GM19452 (cell line): ENCODE measurements around the gene IQSEC1.

Experiments
- ATAC-seq: cut with Tn5 transposase; IDR thresholded peaks from one replicate; pipeline ENCODE4 v1.9.1; 2021; ENCODE audit not compliant: unreplicated experiment

Gene IQSEC1

DNA sequence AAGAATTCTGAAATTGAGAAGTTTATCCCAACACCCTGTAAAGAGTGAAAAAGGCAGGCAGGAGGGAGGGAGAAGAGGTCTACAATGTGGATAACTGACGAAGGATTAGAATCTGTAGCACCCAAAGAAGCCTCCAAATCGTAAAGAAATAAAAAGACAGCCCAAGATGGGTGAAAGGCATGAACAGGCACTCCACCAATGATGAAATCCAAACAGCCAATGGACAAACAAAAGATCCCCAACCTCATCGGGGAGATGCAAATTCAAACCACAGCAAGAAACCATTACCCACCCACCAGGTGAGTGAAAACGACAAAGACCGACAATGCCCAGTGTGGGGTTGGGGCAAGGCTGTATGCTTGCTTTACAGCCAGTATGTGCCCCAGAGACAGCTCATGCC is 85.6 kb downstream of the IQSEC1 start:
- ATAC-seq: no peak

DNA sequence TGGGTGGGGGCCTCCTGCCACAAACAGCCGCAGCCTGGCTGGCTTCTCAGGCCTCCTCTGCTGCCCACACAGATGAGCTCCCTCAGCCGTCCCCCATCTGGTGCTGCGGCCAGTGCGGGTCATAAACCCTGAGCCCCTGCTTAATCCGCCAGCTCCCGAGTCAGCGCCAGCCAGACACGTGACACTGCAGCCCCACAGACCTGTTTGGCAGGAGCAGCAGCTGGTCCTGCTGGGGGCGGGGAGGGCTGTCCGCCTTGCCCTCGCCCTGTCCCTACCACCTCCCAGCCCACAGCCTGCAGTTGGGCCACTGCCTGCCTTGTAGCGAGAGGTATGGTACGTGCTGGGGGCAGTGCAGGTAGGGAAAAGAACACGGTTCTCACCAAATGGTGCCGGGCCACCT is 86.2 kb downstream of the IQSEC1 start:
- ATAC-seq: no peak

DNA sequence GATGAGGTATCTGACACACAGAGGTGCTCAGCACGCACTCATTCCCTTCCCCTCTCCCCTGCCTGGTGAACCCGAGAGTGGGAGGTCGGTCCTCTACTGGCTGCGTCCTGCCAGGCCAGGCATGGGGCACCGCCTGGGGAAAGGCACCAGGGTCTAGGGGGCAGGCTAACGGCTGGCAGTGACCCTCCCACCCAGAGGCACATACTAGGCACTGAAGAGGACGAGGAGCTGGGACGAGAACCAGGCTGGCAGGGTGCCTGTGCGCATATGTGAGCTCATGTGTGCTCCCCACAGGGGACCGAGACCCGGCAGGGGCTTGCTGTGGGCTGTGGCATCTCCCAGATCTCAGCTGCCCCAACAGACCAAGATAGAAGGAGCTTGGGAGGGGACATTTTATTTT is 86.7 kb downstream of the IQSEC1 start:
- ATAC-seq: no peak

DNA sequence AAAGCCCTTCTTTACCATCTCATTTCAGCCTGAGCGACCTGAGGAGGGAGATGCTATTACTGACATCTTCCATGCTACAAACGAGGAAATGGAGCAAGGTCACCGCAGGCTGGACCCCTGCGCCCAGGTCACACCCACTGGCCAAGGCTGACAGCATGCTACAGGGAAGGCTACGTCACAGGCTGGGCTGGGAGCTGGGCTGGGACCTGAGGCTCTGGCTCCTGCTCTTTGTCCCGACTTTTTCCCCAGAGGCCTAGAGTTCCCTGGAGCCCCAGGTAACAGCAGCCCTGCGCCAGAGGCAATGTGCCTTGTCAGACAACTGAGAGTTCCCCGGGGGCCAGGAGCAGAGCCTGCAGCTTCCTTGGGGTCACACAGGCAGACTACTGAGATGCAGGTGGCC is 87.2 kb downstream of the IQSEC1 start:
- ATAC-seq: no peak

DNA sequence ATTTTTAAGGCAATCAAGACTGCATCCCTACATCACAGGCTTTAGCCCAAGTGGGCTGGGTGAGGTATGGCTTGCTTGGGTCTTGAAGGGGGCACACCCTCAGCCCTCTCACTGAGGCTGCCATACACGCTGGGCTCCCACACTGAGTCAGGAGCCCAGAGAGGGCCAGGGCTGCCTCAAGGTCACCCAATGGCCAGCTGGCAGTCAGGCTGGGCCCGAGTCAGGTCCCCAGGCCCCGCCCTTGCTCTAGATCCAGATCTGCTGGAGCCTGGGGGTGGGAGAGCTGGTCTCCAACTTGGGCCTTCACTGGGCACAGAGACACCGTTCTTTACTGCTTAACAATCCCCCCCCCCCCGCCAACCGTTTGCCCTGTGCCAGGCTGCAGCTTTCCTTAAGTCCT is 88.1 kb downstream of the IQSEC1 start:
- ATAC-seq: no peak

DNA sequence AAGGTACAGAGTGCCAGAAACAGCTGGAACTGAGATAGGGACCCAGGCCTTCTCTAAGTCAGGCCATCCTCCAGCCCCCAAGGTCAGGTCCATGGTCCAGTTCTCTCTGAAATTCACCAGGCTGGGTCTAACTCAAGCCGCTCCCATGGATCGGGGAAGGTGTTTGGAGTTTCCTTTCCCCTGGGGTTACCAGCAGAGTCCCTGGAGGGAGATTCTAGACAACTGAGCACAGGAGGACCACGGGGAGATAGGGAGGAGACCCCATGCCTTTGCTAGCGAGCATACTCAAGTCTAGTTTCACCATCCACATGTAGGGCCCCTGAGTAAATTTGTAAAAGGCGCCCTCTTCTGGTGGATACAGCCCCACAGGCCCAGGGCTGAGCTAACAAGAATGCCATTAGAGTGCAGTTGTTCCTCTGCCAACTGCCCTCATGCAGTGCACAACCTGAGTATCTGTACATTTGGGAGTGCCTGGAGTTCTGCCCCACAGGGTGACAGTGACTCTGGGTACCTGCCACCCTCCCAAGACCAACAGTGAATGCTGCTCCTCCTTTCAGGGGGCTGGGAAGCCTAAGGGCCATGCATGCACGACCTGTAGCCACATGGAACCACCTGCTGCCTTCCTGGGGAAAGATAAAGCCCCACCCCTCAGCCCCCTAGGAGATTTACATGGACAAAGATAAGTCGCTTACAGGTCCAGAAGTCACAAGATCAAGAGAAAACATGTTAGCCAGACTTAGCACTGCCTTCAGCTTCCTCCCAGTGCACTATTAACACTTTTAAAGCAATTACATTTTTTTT is 89.0 kb downstream of the IQSEC1 start:
- no peak for ATAC-seq

DNA sequence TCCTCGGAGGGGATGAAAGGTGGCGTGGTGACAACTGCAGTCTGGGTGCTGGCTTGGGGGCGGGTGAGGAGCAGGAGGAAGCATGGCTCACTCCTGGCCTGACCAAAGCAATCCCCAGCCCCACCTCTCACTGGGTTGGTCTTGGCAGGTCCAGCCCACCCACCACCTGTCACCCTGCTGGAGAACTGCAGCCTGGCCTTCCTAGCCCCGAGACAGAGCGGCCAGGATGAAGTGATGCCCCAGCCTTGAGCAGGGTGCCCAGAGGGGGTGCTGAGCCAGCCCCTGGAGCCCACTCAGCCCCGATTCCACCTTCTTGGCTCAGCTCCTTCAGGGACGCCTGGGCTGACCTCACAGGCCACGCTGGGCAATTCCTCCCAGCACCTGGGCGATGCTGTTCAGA is 89.9 kb downstream of the IQSEC1 start:
- ATAC-seq: no peak

DNA sequence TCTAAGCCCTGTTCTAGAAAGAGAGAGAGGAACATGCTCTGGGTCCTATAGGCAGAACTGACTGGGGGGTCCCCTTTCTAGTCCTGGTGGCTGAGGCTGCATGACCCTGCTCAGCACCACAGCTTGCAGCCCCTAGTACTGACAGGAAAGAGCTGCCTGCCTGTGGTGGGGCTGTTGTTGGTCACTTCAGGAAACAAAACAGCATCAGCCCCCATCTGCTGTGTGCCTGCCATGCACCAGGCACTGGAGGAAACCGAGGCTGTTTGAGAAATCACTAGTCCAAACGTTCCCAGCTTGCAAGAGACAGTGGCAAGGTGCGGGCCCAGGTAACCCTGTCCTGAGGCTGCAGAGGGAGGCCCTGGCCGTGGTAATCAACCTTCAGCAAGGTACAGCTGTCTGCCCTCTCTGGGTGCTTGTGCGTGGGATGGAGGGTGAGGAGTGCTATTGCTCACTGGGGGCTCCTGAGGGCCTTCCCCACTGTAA is 90.6 kb downstream of the IQSEC1 start:
- ATAC-seq: peak; percentile 63

DNA sequence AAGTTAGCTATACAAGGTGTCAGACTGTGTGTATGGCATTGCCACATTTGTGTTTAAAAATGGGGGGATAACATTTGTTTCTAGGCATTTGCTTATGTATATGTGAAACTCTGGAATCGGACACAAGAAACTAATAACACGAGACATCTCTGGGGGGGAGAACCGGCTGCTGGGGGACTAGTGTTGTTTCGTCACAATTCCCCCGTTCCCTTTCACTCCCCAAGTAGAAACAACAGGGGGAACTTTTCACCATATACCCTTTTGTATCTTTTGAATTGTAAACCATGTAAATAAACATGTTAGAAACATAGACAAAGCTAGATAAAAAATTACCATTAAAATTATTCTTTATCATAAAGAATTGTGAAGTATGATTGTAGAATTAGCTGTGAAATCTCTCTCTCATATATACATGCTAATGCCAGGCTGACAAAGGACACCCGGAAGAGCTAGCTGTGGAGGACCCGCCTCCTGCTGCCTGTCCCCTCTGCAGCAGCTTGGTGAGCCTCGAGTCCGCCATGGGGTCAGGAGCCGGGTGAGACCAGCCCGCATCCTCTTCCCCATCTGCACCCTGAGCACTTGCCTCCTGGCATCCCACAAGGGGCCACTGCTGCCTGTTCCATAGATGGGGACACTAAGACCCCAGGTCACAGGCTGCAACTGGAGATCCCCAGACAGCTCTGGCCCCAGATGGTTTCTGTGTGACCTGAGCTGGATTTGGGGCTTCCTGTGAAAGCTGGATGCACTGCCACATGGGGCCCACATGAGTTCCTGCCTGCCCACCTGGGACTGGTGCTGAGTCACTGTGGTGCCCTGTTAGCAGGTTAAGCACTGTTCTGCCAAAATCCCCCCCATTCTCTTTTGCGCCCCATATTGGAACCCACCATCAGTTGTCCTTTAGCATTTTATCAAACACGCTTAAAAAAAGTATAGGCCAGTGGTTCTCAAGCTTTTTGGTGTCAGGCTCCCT is 91.6 kb downstream of the IQSEC1 start:
- no peak for ATAC-seq

DNA sequence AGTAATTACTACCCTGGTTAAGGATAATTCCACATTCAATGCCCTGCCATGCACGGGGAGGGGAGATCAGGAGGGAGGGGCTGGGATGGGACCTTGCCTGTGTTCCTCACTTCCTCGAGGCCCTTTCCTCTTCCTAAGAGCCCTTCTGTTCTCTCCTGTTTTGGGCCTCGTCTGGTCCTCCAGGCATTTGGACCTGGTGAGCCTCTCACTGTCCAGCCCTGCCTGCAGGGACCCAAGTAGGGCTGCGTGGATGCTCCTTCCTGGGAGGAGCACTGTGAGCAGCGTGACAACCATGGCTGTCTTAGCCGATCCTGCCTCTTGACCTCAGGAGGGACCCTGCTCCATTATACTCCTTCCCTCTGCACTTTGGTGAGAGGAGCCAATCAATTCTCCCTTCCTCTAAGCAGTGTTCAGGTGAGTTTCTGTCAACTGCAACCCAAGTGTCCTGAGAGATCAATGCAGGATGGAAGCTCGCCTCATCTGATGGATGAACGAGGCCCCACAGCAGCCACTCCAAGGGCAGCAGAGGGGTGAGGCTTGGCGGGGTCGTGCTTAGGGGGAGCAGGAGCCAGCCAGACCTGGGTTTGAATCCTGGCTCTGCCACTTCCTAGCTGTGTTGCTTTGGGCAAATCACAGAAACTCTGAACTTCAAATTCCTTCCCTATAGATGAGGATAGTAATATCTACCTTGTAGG is 92.5 kb downstream of the IQSEC1 start:
- no peak for ATAC-seq

DNA sequence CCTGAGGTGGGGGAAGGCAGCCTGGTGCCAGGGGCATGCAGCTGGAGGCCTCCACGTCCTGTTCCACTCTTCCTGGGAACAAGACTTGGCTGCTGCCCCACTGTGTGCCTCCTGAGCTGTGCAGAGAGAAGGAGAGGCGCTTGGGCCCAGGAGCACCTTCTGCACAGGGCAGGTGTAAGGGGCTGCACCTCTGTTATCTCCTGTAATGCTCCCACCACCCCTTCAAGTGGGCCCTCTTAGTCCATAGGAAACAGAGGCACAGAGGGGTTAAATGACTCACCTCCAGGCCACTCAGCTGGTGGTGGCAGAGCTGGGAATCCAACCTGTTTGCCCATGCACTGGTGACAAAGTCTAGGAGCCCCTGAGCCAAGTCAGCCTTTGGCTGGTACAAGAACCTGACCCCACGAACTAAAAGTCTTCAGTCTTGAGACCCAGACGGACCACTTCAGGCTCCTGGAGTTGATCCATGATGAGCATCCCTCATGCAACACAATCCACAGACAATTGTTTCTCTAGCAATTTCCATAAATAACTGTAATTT is 93.2 kb downstream of the IQSEC1 start:
- no peak for ATAC-seq

DNA sequence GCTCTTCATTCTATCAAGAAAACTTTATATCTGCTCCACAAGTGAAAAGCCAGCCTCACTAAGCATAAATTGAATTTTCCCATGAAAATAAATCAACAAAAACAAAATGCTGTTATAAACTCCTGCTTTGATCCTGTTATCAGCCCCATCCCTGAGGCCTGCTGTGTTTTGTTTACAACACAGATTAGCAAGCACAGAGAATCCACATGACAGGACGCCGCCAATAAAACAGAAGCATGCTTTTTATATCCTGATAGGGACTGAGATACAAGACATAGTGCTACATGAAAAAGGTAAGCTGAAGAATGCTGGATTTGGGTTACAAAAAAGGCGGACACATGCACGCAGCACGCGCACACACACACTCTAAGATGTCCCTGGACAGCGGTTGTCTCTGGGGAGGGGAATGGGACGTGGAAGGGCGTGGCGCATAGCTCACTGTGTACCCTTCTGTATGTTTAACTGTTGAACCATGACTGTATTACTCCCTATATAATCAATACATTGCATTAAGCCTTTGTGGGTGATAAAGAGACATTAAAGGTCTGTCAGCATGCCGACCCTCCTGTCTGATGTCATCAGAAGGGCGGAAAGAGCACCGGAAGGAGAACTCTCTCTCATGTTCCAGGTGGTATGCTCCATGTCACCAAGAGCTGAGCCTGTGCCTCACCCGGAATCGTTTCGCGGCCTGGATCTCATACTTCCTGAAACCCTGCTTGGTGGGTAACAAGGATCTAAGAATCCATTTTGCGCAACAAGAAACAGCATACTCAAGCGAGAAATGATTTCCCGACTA is 93.9 kb downstream of the IQSEC1 start:
- no peak for ATAC-seq

DNA sequence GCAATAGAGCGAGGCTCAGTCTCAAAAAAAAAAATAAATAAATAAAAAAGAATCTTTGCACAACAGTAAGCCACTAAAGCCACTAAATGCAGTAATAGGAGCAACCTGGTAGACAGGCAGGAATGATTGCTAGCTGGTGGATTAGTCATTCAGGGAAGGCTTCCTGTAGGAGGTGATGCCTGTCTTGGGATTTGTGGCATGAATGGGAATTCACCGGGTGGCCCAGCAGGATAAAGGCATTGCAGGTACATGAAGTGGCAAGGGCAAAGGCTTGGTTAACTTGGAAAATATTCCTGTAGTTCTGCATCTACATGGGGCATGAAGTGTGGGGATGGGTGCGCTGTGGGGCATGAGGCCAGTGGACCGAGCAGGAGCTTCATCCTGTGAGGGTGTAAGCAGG is 94.5 kb downstream of the IQSEC1 start:
- ATAC-seq: no peak

DNA sequence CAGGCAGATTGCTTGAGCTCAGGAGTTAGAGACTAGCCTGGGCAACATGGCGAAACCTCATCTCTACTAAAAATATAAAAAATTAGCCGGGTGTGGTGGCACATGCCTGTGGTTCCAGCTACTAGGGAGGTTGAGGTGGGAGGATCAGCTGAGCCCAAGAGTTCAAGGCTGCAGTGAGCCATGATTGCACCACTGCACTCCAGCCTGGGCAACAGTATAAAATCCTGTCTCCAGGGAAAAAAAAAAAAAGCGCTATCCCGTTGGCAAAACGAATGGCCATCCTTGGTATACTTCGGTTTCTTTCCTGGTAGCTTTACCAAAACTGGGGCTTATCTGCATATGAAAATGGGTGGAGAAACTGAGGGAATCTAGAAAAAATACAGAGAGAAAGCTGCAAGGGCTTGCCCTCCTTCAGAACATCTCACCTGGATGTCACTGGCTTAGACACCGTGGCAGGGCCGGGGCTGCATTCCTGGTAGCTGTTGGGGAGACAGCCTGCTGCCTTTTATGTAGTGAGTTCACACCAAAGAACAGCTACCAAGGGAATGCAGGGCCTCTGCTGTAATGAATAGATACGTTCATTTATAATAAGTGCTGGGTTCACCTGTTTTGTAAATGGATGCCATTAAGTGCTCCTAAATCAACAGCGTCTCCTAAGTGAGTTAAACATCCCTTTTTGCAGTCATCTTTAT is 96.0 kb downstream of the IQSEC1 start:
- ATAC-seq: no peak

DNA sequence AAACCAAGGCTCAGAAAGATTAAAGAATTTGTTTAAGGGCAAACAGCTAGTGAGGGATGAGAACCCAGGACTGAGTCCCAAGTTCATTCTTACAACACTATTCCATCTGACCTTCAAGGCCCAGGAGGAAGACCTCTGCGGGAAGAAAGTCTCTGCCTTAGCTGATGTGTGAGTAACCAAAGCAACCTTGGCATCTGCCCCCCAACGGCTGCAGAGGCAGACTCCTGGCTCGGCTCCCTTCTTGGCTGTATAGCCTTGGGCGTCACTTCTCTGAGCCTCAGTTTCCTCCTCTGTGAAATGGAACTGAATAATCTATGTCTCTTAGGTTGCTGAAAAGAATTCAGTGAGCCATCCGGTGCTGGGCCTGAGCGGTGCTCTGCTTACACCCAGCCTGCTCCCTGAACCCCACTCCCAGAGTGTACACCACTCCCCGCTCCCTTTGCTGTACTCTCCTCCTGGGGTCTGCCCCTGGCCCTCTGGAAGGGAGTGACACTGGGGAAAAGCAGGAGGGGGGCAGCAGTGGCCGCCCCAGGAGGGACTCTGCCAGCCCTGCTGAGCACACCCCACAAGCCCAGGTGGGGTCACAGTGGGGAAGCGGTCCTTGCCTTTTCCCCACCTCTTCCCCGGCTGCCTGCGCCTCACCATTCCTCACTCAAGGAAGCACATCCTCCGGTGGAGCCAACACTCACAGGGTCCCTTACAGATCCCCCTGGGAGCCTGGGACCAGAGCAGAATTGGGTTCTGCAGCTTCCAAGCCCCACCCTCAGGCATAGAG is 97.3 kb downstream of the IQSEC1 start:
- ATAC-seq: no peak

DNA sequence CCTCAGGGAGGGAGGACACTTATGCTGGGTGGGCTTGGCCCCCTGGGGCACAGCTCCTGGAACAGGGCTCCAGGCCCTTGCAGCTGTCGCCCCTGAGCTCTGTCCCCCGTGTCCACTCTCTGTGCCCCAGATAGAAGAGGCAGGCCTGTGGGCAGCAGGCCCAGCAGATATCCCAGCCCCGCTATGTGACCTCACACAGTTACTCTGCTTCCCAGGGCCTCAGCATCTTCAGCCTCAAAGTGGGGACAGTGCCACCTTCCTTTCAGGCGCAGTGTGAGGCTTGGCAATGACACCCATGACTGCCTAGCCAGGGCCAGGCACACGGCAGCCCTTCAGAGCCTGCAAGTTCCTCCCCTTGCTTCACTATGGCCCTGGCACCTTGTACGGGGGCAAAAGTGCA is 98.4 kb downstream of the IQSEC1 start:
- no peak for ATAC-seq

DNA sequence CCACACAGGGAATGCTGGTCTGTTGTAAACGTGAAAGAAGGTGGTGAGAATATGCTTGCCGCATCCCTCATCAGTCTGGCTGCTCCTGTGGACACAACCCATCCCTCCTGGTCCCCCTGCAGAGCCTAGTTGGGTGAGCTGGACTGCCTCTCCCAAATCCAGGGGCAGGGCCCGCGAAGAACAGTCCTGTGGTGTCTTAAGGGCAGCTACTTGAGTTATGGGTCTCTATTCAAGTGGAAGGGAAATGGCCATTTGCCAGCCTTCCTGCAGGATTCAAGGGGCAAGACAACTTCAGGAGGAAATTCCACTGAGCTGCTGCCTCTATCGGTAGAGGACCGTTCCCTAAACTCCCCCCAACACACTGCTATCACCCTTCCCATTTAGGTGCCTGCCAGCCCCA is 98.9 kb downstream of the IQSEC1 start:
- ATAC-seq: no peak

DNA sequence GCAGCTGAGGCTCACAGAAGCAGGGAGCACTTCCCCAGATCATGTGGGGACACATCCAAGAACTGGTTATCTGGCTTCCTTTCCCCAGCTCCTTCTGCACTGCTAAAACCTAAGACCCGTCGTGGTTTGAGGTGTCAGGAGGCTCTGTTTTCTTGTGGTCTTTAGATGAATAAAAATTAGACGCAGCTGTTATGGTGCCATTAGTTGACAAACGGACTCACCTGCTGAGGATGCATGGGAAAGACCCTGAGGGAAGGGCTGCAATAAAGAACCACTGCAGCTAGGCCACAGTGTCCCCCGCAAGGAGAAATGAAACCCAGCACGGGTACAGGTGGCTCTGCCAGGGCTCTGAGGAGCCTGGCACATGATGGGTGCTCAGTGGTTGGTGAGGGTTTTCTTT is 99.4 kb downstream of the IQSEC1 start:
- no peak for ATAC-seq
